Measurements from ENCODE around the gene RPS6KB2. TPM values are rescaled to one million over a fixed set of nuclear protein-coding genes. Genes with fewer than 3 reads are reported as not detected.
A peak's percentile ranks its signal among the peaks of the same experiment; 100 is the strongest.

The RPS6KB2 gene
- total and polyA plus RNA-seq, 2 donors (not counting 3 experiments of a cell fraction or from before 2014, with no cell fraction given) = 53.8 to 60.0 TPM

- intact Hi-C loops (cut with micrococcal nuclease) = loop anchor here (1.0 kb wide), 3 partner anchors 14 to 40 kb away; partner anchors contain the start of genes CORO1B and TMEM134
- Histone ChIP-seq H2AFZ (ENCODE audit: low read depth, low read length) (peak within 1 kb of the TSS; percentile 80), H3K4me1 (ENCODE audit: control insufficient read depth, extremely low read depth, insufficient read depth, low read length) (no peaks in the 10 kb centered on the region), H4K20me1 (replicated peaks; ENCODE audit: control insufficient read depth, extremely low read depth, insufficient read depth, low read length) (no peaks in the 10 kb centered on the region), H3K36me3 (ENCODE audit: control insufficient read depth in 2 of 2, extremely low read depth in 1 of 2, insufficient read depth in 2 of 2, low read length in 2 of 2) (peaks cover 0 to 1% of the 10 kb centered on the region in 2 experiments), H3K79me2 (ENCODE audit: control insufficient read depth, insufficient read depth, low read length) (no peaks in the 10 kb centered on the region), H3K4me3 (replicated peaks in 1 of 3; ENCODE audit: insufficient read depth in 1 of 3, low read depth in 1 of 3, low read length in 3 of 3) (peak within 1 kb of the TSS; percentile 29 to 72 (median 46)), H3K4me2 (ENCODE audit: insufficient read depth, low read length) (peak within 1 kb of the TSS; percentile 84), H3K27ac (ENCODE audit: insufficient read depth, low read depth, low read length) (peak within 1 kb of the TSS; percentile 40), H3K27me3 (ENCODE audit: control insufficient read depth in 2 of 2, insufficient read depth in 2 of 2, low read length in 2 of 2) (no peaks in the 10 kb centered on the region), H3K9me3 (replicated peaks; ENCODE audit: control insufficient read depth, insufficient read depth, low read length) (no peaks in the 10 kb centered on the region), H3K9me1 (replicated peaks; ENCODE audit: control insufficient read depth, extremely low read depth, insufficient read depth, low read length) (no peaks in the 10 kb centered on the region), H3K9ac (replicated peaks; ENCODE audit: extremely low read depth, insufficient read depth, low read length) (peak within 1 kb of the TSS; percentile 66)
- DNase-seq (ENCODE audit: low read depth, low spot score) = peak; percentile 98
- no peak for TF ChIP-seq GATA2 (IDR thresholded peaks at IDR 0.05; ENCODE audit: insufficient read depth, insufficient read length, low read depth, low read length)
- peak; percentile 50 for TF ChIP-seq POLR2AphosphoS5 (IDR thresholded peaks at IDR 0.05; ENCODE audit: insufficient read depth, low read depth, low read length)
- no peak for TF ChIP-seq MYC (IDR thresholded peaks at IDR 0.05; ENCODE audit: low read depth, low read length)
- TF ChIP-seq, protein P1, sequence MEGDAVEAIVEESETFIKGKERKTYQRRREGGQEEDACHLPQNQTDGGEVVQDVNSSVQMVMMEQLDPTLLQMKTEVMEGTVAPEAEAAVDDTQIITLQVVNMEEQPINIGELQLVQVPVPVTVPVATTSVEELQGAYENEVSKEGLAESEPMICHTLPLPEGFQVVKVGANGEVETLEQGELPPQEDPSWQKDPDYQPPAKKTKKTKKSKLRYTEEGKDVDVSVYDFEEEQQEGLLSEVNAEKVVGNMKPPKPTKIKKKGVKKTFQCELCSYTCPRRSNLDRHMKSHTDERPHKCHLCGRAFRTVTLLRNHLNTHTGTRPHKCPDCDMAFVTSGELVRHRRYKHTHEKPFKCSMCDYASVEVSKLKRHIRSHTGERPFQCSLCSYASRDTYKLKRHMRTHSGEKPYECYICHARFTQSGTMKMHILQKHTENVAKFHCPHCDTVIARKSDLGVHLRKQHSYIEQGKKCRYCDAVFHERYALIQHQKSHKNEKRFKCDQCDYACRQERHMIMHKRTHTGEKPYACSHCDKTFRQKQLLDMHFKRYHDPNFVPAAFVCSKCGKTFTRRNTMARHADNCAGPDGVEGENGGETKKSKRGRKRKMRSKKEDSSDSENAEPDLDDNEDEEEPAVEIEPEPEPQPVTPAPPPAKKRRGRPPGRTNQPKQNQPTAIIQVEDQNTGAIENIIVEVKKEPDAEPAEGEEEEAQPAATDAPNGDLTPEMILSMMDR (IDR thresholded peaks at IDR 0.05; ENCODE audit: extremely low read depth in 1 of 2, insufficient read depth in 1 of 2, low read depth in 1 of 2, low read length in 2 of 2) = peak in 1 of 2 donors; percentile 7
- no peak for TF ChIP-seq FOS (IDR thresholded peaks at IDR 0.05; ENCODE audit: borderline replicate concordance, insufficient read depth, low read length)
- TF ChIP-seq POLR2A (IDR thresholded peaks at IDR 0.05; ENCODE audit: low read depth, low read length) = peak; percentile 73
- TF ChIP-seq MAX (IDR thresholded peaks at IDR 0.05; ENCODE audit: insufficient read depth, insufficient read length) = peak; percentile 96
- TF ChIP-seq JUN (IDR thresholded peaks at IDR 0.05; ENCODE audit: borderline replicate concordance, insufficient read depth, insufficient read length, low read depth) = no peak
- peak; percentile 100 for FAIRE-seq
- CTCF ChIA-PET = interaction anchor here (0.7 to 1.2 kb wide), 4 partner anchors 9 to 82 kb away, joined by 3 to 11 read pairs (median 4); partner anchors contain the start of genes GPR152 and PPP1CA
- BruUV-seq (replicated peaks) = TSS peak; percentile 30
- dilution Hi-C loops (cut with MboI; ENCODE audit: extremely low pct_ligation_motif_present, low sequenced_read_pairs) = no loop called here
- POLR2A ChIA-PET = interaction anchor here (0.9 kb wide), 1 partner anchor 82 kb away, joined by 3 read pairs; the partner anchor contains the start of gene PPP1CA
Observed at GRCh38 chr11:67482827-67483798, 54.8 kb downstream of the RPS6KB2 start, which contains the start of gene AIP. AIP (plus strand) TSS chr11:67483026; CDS start chr11:67483159, 133 bp downstream.

Data from endothelial cell of umbilical vein (primary cell).